Panc1 (cell line): Measurements from ENCODE around the gene PRAMEF11. TPM values are rescaled to one million over a fixed set of nuclear protein-coding genes. Genes with fewer than 3 reads are reported as not detected.

Source experiments
- ATAC-seq: fragments of 200-7000 bp; cut with Tn5 transposase; 2 replicates; pipeline ENCODE4 v1.9.1; 2020; ENCODE audit warnings: mild to moderate bottlenecking, moderate library complexity
- BruUV-seq: library from RNA; stranded (reverse); fragments of 400-500 nt; replicated peaks from 2 replicates; lab custom pipeline; 2021; lab: Mats Ljungman, UMichigan
- CTCF ChIA-PET: fragments of 300-600 bp; sonication (Branson Sonifier 250); formaldehyde crosslinking; loops from one replicate; lab custom pipeline; 2022; ENCODE audit warnings: antibody characterized with exemption; lab: Charles Lee
- POLR2A ChIA-PET: fragments of 300-600 bp; sonication (Branson Sonifier 250); formaldehyde crosslinking; loops from one replicate; lab custom pipeline; 2022; ENCODE audit warnings: antibody characterized with exemption; lab: Charles Lee
- DNase-seq: peaks from one replicate; pipeline ENCODE4 v3.0.0-alpha.2; 2010; ENCODE audit warnings: low read depth, low spot score
- H3K27ac ChIP-seq: 2 replicates; pipeline ENCODE4 v1.5.1; 2011; ENCODE audit warnings: mild to moderate bottlenecking, low read length, inconsistent platforms
- H3K27me3 ChIP-seq: fragments of 200-500 bp; sonication (Bioruptor generic); 2 replicates; pipeline ENCODE4 v1.6.0; 2014; ENCODE audit warnings: low read length, inconsistent platforms; ENCODE audit not compliant: control insufficient read depth, insufficient read depth
- H3K36me3 ChIP-seq: fragments of 200-500 bp; sonication (Bioruptor generic); 2 replicates; pipeline ENCODE4 v1.5.1; 2014; ENCODE audit warnings: inconsistent platforms, mild to moderate bottlenecking, low read length, moderate library complexity; ENCODE audit not compliant: control insufficient read depth, insufficient read depth
- H3K4me1 ChIP-seq: 2 replicates; pipeline ENCODE4 v1.5.1; 2011; ENCODE audit warnings: inconsistent platforms, mild to moderate bottlenecking, low read length, moderate library complexity; ENCODE audit not compliant: control insufficient read depth, insufficient read depth
- H3K4me3 ChIP-seq, 2 experiments: 2 replicates each; pipeline ENCODE4 v1.5.1; 2011 to 2012; ENCODE audit warnings: low read depth in 2 of 2, low read length in 2 of 2, mild to moderate bottlenecking in 2 of 2, inconsistent platforms in 1 of 2, moderate library complexity in 1 of 2
- H3K9me3 ChIP-seq: fragments of 200-500 bp; sonication (Bioruptor generic); 2 replicates; pipeline ENCODE4 v1.5.1; 2014; ENCODE audit warnings: low read depth, mild to moderate bottlenecking, inconsistent platforms, low read length, moderate library complexity; ENCODE audit not compliant: control insufficient read depth, insufficient read depth
- POLR2AphosphoS5 ChIP-seq: IDR thresholded peaks from 2 replicates; pipeline ENCODE4 v1.6.1; 2012; ENCODE audit warnings: mild to moderate bottlenecking, low read depth, low read length, moderate library complexity
- SIN3A ChIP-seq: IDR thresholded peaks from 2 replicates; pipeline ENCODE4 v1.6.1; 2012; ENCODE audit warnings: low read depth, mild to moderate bottlenecking, low read length, moderate library complexity, borderline replicate concordance; ENCODE audit not compliant: insufficient read depth
- TCF7L2 ChIP-seq: IDR thresholded peaks from 2 replicates; pipeline ENCODE4 v1.6.1; 2011; ENCODE audit warnings: mild to moderate bottlenecking, low read depth, low read length, inconsistent platforms
- in situ Hi-C: cut with HindIII; loops from 2 replicates; pipeline ENCODE4 v1.10.0; 2016; ENCODE audit warnings: low sequenced_read_pairs, low pct_unique_long_range_greater_than_20kb
- intact Hi-C: fragments of 100-400 bp; cut with micrococcal nuclease; formaldehyde crosslinking; loops from one replicate; pipeline ENCODE4 v1.10.0; 2022; ENCODE audit not compliant: unreplicated experiment
- total RNA-seq: library from RNA; stranded (reverse); gene quantifications from one replicate; pipeline ENCODE4 v1.2.1, GENCODE V29; 2021; ENCODE audit not compliant: unreplicated experiment
- TF ChIP-seq, protein P1 (sequence below), 2 experiments: IDR thresholded peaks; 2 replicates each; pipeline ENCODE4 v1.6.1; 2011 to 2012; ENCODE audit warnings: low read depth in 2 of 2, control low read depth in 1 of 2, low read length in 1 of 2, mild to moderate bottlenecking in 1 of 2, moderate library complexity in 1 of 2; ENCODE audit not compliant: insufficient read depth in 1 of 2
- TF ChIP-seq, protein P2 (sequence below): fragments of 450-650 bp; IDR thresholded peaks from 2 replicates; pipeline ENCODE4 v1.5.1; 2017; ENCODE audit warnings: mild to moderate bottlenecking

PRAMEF11 gene
- total RNA-seq, 1 experiment from 2014 or later, result not detected

DNA sequence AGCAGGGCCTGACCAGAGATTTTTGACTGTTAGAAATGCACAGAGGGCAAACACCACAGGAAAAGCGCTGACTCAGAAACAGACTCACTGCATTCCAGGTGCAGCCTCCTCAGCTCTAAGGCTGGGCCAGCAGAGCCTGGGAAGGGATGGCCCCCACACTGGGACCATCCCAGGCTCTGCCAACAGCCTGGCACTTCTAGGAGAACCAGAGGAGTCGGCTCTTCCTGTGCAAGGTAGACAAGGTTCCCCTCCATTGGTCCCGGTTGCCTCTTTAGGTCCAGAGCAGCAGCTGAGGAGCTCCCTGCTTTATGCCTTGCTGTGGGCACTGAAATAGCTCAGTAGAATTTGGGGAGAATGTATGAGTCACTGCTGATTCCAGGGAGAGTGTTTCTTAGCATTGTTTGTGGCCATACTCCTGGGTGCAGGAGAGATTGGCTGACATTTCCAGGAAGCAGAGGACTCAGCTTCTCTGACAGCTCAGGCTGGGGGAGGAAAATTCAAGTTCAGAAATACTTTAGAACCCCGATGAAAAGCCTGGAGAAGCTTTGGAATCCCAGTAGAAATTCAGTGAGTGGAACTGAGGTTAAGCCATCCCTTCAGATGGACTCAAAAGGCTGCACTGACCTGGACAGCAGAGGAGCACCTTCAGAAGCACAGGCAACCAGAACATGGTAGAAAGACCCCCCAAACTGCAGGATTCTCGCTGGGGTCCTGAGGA lies 20.4 kb downstream of the PRAMEF11 start:
- DNase-seq, result no peak
- intact Hi-C loops (no loop called here), in situ Hi-C loops (no loop called here)
- Histone ChIP-seq H3K4me3 (no peak overlapping the region), H3K27me3 (no peaks in the 10 kb centered on the region; the same call in 1 of the 2 replicates), H3K4me1 (no peaks in the 10 kb centered on the region), H3K36me3 (no peaks in the 10 kb centered on the region), H3K27ac (no peak overlapping the region), H3K9me3 (no peaks in the 10 kb centered on the region)
- CTCF ChIA-PET, result no interaction called here
- POLR2A ChIA-PET, result no interaction called here
- TF ChIP-seq, protein P1, sequence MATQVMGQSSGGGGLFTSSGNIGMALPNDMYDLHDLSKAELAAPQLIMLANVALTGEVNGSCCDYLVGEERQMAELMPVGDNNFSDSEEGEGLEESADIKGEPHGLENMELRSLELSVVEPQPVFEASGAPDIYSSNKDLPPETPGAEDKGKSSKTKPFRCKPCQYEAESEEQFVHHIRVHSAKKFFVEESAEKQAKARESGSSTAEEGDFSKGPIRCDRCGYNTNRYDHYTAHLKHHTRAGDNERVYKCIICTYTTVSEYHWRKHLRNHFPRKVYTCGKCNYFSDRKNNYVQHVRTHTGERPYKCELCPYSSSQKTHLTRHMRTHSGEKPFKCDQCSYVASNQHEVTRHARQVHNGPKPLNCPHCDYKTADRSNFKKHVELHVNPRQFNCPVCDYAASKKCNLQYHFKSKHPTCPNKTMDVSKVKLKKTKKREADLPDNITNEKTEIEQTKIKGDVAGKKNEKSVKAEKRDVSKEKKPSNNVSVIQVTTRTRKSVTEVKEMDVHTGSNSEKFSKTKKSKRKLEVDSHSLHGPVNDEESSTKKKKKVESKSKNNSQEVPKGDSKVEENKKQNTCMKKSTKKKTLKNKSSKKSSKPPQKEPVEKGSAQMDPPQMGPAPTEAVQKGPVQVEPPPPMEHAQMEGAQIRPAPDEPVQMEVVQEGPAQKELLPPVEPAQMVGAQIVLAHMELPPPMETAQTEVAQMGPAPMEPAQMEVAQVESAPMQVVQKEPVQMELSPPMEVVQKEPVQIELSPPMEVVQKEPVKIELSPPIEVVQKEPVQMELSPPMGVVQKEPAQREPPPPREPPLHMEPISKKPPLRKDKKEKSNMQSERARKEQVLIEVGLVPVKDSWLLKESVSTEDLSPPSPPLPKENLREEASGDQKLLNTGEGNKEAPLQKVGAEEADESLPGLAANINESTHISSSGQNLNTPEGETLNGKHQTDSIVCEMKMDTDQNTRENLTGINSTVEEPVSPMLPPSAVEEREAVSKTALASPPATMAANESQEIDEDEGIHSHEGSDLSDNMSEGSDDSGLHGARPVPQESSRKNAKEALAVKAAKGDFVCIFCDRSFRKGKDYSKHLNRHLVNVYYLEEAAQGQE (IDR thresholded peaks at IDR 0.05; ENCODE audit: insufficient read depth in 1 of 2, low read depth in 2 of 2, low read length in 1 of 2), result no peak
- TF ChIP-seq, protein P2, sequence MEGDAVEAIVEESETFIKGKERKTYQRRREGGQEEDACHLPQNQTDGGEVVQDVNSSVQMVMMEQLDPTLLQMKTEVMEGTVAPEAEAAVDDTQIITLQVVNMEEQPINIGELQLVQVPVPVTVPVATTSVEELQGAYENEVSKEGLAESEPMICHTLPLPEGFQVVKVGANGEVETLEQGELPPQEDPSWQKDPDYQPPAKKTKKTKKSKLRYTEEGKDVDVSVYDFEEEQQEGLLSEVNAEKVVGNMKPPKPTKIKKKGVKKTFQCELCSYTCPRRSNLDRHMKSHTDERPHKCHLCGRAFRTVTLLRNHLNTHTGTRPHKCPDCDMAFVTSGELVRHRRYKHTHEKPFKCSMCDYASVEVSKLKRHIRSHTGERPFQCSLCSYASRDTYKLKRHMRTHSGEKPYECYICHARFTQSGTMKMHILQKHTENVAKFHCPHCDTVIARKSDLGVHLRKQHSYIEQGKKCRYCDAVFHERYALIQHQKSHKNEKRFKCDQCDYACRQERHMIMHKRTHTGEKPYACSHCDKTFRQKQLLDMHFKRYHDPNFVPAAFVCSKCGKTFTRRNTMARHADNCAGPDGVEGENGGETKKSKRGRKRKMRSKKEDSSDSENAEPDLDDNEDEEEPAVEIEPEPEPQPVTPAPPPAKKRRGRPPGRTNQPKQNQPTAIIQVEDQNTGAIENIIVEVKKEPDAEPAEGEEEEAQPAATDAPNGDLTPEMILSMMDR, result no peak
- TF ChIP-seq POLR2AphosphoS5 (no peak), SIN3A (no peak), TCF7L2 (no peak)
- BruUV-seq, result no TSS peak
- no peak for ATAC-seq

DNA sequence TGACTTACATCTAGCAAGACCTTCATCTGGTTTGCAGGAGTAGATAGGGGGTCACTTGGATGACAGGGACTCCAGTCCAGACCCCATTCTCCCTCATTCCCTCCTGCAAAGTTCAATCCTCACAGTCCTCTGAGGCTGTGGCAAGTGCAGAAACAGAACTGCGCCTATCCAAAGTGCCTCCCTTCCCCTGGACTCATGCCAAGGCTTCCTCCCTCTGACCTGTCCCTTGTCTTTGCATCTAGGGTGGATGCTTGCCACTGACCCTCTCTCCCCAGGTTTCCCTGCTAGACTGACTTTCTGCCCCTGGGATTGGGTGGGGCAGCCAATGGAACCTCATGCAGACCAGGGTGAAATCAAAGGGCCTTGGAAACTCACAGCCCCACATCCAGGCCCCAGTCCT lies 21.3 kb downstream of the PRAMEF11 start:
- DNase-seq (no peak), ATAC-seq (no peak)
- ChIA-PET CTCF (no interaction called here), POLR2A (no interaction called here)
- in situ Hi-C loops (no loop called here), intact Hi-C loops (no loop called here)
- no peaks in the 10 kb centered on the region for H3K36me3 ChIP-seq
- no peaks in the 10 kb centered on the region for H3K9me3 ChIP-seq
- H3K27ac ChIP-seq, result no peak overlapping the region
- TF ChIP-seq, protein P2, result no peak
- TF ChIP-seq, protein P1 (IDR thresholded peaks at IDR 0.05; ENCODE audit: insufficient read depth in 1 of 2, low read depth in 2 of 2, low read length in 1 of 2), result no peak
- no peak for TF ChIP-seq POLR2AphosphoS5
- TF ChIP-seq TCF7L2, result no peak
- no peak for TF ChIP-seq SIN3A
- BruUV-seq, result no TSS peak
- H3K27me3 ChIP-seq, result no peaks in the 10 kb centered on the region; the same call in 1 of the 2 replicates
- no peaks in the 10 kb centered on the region for H3K4me1 ChIP-seq
- no peak overlapping the region for H3K4me3 ChIP-seq
